ENCODE data around the gene TPX2.

- TF ChIP-seq TAF1 (IDR thresholded peaks at IDR 0.05; ENCODE audit: borderline replicate concordance, low read depth, low read length): no peak
- TF ChIP-seq POLR2A (IDR thresholded peaks at IDR 0.05; ENCODE audit: low read depth, low read length): no peak
These were observed 19.4 kb downstream of the TPX2 start for GRCh38 chr20:31758521-31758920.

Measured in GM12892 (cell line).